SK-N-SH treated with all-trans-retinoic acid at 6 μM for 48 hours (cell line): ENCODE measurements around the gene NT5DC1.
"Not testable (repeated sequence)": the region's sequence is repeated elsewhere in the genome, so short reads cannot be mapped to it uniquely, and the experiment has no call there.

Experiments
- ATAC-seq: fragments of 200-7000 bp; cut with Tn5 transposase; 3 replicates; pipeline ENCODE4 v1.9.1; 2020; ENCODE audit warnings: mild to moderate bottlenecking, moderate library complexity
- ARNTL ChIP-seq: fragments of 450-650 bp; formaldehyde crosslinking; IDR thresholded peaks from 2 replicates; pipeline ENCODE4 v1.5.0; 2020; ENCODE audit warnings: low read depth, mild to moderate bottlenecking, moderate library complexity, borderline replicate concordance
- BACH2 ChIP-seq: fragments of 250-450 bp; sonication (Bioruptor Pico); IDR thresholded peaks from 2 replicates; pipeline ENCODE4 v1.9.0; 2021; ENCODE audit warnings: mild to moderate bottlenecking, borderline replicate concordance
- CSDC2 ChIP-seq: fragments of 250-450 bp; sonication (Bioruptor Pico); IDR thresholded peaks from 2 replicates; pipeline ENCODE4 v1.5.0; 2020; ENCODE audit warnings: mild to moderate bottlenecking, moderate library complexity
- ESRRG ChIP-seq: fragments of 250-450 bp; sonication (Bioruptor Pico); IDR thresholded peaks from 2 replicates; pipeline ENCODE4 v1.6.1; 2021; ENCODE audit warnings: mild to moderate bottlenecking
- GLIS3 ChIP-seq: fragments of 250-450 bp; sonication (Bioruptor Pico); IDR thresholded peaks from 2 replicates; pipeline ENCODE4 v1.5.0; 2020; ENCODE audit warnings: mild to moderate bottlenecking, moderate library complexity
- ISL1 ChIP-seq: fragments of 250-450 bp; sonication (Bioruptor Pico); IDR thresholded peaks from 2 replicates; pipeline ENCODE4 v2.1.2; 2022; ENCODE audit warnings: mild to moderate bottlenecking, moderate library complexity
- OSR1 ChIP-seq: fragments of 250-450 bp; sonication (Bioruptor Pico); IDR thresholded peaks from 2 replicates; pipeline ENCODE4 v1.8.0; 2022; ENCODE audit warnings: moderate library complexity, mild to moderate bottlenecking, inconsistent platforms
- PPARA ChIP-seq: fragments of 250-450 bp; sonication (Bioruptor Pico); IDR thresholded peaks from 2 replicates; pipeline ENCODE4 v1.5.0; 2020; ENCODE audit warnings: mild to moderate bottlenecking, borderline replicate concordance
- RARB ChIP-seq: fragments of 250-450 bp; sonication (Bioruptor Pico); IDR thresholded peaks from 2 replicates; pipeline ENCODE4 v1.8.0; 2021; ENCODE audit warnings: mild to moderate bottlenecking, moderate library complexity
- SNAI2 ChIP-seq: fragments of 250-450 bp; sonication (Bioruptor Pico); IDR thresholded peaks from 2 replicates; pipeline ENCODE4 v1.5.0; 2020; ENCODE audit warnings: mild to moderate bottlenecking, moderate library complexity
- TCF4 ChIP-seq: fragments of 250-450 bp; sonication (Bioruptor Pico); IDR thresholded peaks from 2 replicates; pipeline ENCODE4 v1.8.0; 2021; ENCODE audit warnings: mild to moderate bottlenecking, moderate library complexity, borderline replicate concordance
- ZC3H10 ChIP-seq: fragments of 250-450 bp; sonication (Bioruptor Pico); IDR thresholded peaks from 2 replicates; pipeline ENCODE4 v1.5.1; 2021; ENCODE audit warnings: mild to moderate bottlenecking, moderate library complexity
- ZFP3 ChIP-seq: fragments of 250-450 bp; sonication (Bioruptor Pico); IDR thresholded peaks from 2 replicates; pipeline ENCODE4 v1.5.0; 2020; ENCODE audit warnings: mild to moderate bottlenecking, moderate library complexity
- ZNF565 ChIP-seq: fragments of 450-650 bp; formaldehyde crosslinking; conservative IDR thresholded peaks from 2 replicates; pipeline ENCODE4 v1.5.0; 2020; ENCODE audit warnings: low read depth, mild to moderate bottlenecking, moderate library complexity
- ZNF70 ChIP-seq: fragments of 450-650 bp; formaldehyde crosslinking; IDR thresholded peaks from 2 replicates; pipeline ENCODE4 v1.5.0; 2020; ENCODE audit warnings: mild to moderate bottlenecking, moderate library complexity
- ZNF8 ChIP-seq: fragments of 450-650 bp; formaldehyde crosslinking; IDR thresholded peaks from 2 replicates; pipeline ENCODE4 v1.5.0; 2020; ENCODE audit warnings: mild to moderate bottlenecking, moderate library complexity
- TF ChIP-seq, protein P1 (sequence below): fragments of 250-450 bp; sonication (Bioruptor Pico); IDR thresholded peaks from 2 replicates; pipeline ENCODE4 v1.8.0; 2021; ENCODE audit warnings: low read depth, mild to moderate bottlenecking, moderate library complexity, borderline replicate concordance
- TF ChIP-seq, protein P2 (sequence below): fragments of 250-450 bp; sonication (Bioruptor Pico); IDR thresholded peaks from 2 replicates; pipeline ENCODE4 v1.8.0; 2020; ENCODE audit warnings: mild to moderate bottlenecking, moderate library complexity, borderline replicate concordance
- TF ChIP-seq, protein P3 (sequence below): fragments of 250-450 bp; sonication (Bioruptor Pico); IDR thresholded peaks from 2 replicates; pipeline ENCODE4 v1.5.0; 2020; ENCODE audit warnings: mild to moderate bottlenecking, moderate library complexity
- TF ChIP-seq, protein P4 (sequence below): fragments of 250-450 bp; sonication (Bioruptor Pico); IDR thresholded peaks from 2 replicates; pipeline ENCODE4 v1.5.1; 2020; ENCODE audit warnings: low read depth, mild to moderate bottlenecking, moderate library complexity
- TF ChIP-seq, protein P5 (sequence below): fragments of 250-450 bp; sonication (Bioruptor Pico); IDR thresholded peaks from 2 replicates; pipeline ENCODE4 v1.5.1; 2021; ENCODE audit warnings: mild to moderate bottlenecking, moderate library complexity

NT5DC1 gene

DNA sequence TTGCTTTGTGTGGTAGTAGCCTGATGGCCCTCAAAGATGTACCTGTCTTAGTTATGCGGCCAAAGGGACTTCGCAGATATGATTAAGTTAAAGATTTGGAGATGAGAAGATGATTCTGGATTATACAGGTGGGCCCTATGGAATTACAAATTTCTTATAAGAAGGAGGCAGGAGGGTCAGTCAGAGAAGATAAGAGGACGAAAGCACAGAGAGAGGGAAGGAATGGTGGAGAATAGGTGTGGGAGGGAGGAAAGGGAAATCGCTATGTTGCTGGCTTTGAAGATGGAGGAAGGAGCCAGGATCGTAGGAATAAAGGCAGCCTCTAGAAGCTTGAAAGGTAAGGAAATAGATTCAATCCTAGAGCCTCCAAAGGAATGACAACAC, 180.3 kb downstream of the NT5DC1 start:
- TF ChIP-seq ZNF565 (CRISPR knock-in tag): no peak
- TF ChIP-seq RARB (CRISPR knock-in tag): no peak
- TF ChIP-seq ARNTL: no peak
- TF ChIP-seq ISL1 (CRISPR knock-in tag): no peak
- TF ChIP-seq, protein P1, sequence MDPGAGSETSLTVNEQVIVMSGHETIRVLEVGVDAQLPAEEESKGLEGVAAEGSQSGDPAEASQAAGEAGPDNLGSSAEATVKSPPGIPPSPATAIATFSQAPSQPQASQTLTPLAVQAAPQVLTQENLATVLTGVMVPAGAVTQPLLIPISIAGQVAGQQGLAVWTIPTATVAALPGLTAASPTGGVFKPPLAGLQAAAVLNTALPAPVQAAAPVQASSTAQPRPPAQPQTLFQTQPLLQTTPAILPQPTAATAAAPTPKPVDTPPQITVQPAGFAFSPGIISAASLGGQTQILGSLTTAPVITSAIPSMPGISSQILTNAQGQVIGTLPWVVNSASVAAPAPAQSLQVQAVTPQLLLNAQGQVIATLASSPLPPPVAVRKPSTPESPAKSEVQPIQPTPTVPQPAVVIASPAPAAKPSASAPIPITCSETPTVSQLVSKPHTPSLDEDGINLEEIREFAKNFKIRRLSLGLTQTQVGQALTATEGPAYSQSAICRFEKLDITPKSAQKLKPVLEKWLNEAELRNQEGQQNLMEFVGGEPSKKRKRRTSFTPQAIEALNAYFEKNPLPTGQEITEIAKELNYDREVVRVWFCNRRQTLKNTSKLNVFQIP (CRISPR knock-in tag): no peak
- TF ChIP-seq, protein P2, sequence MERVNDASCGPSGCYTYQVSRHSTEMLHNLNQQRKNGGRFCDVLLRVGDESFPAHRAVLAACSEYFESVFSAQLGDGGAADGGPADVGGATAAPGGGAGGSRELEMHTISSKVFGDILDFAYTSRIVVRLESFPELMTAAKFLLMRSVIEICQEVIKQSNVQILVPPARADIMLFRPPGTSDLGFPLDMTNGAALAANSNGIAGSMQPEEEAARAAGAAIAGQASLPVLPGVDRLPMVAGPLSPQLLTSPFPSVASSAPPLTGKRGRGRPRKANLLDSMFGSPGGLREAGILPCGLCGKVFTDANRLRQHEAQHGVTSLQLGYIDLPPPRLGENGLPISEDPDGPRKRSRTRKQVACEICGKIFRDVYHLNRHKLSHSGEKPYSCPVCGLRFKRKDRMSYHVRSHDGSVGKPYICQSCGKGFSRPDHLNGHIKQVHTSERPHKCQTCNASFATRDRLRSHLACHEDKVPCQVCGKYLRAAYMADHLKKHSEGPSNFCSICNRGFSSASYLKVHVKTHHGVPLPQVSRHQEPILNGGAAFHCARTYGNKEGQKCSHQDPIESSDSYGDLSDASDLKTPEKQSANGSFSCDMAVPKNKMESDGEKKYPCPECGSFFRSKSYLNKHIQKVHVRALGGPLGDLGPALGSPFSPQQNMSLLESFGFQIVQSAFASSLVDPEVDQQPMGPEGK (CRISPR knock-in tag): no peak
- no peak for TF ChIP-seq ZC3H10 (CRISPR knock-in tag)
- no peak for TF ChIP-seq GLIS3
- TF ChIP-seq, all 23 proteins: peak for 0
- no peak for ATAC-seq

DNA sequence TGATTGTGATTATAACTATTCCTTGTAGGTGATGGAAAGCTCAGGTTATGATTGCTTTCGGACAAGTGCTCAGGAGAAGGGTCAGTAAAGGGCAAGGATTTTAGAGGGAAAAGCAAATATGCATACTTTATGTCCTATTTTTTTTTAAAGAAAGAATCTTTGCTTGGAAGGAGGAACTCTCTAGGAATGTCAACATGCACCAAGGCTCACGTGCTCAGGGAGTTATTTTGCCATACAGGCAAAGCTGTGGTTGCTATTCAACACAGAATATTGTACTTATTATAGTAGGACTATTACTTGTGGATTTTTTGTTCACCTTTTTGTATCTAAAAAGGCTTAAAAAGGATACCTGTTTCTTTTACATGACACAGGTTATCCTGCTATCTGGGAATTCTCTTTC, 182.0 kb downstream of the NT5DC1 start:
- TF ChIP-seq BACH2: no peak
- TF ChIP-seq ZNF70 (CRISPR knock-in tag): no peak
- no peak for TF ChIP-seq ESRRG (CRISPR knock-in tag)
- no peak for TF ChIP-seq PPARA (CRISPR knock-in tag)
- no peak for TF ChIP-seq TCF4 (CRISPR knock-in tag)
- no peak for TF ChIP-seq ARNTL
- TF ChIP-seq, protein P2 (CRISPR knock-in tag): no peak
- TF ChIP-seq, all 23 proteins: peak for 0

DNA sequence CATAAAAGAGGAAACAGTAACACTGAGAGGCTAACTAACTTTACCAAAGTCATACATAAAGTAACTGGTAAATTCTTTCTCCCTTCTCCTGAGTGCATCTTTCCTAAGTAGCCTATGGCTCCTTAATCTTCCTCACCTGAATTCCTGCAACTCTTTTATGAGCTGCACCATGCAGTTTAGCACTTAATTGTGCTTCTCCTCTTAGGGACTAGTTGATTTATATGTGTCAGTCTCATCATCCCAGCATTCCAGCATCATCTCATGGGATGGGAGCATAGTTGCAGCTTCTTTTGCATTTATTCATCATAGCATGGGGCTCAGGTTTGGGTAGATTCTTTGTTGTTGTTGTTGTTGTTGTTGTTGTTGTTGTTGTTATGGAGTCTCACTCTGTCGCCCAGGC, 182.5 kb downstream of the NT5DC1 start:
- no peak for TF ChIP-seq GLIS3
- TF ChIP-seq ZC3H10 (CRISPR knock-in tag): no peak
- no peak for ATAC-seq

More for the DNA sequence above, 182.0 kb downstream of the NT5DC1 start:
- no peak for ATAC-seq

DNA sequence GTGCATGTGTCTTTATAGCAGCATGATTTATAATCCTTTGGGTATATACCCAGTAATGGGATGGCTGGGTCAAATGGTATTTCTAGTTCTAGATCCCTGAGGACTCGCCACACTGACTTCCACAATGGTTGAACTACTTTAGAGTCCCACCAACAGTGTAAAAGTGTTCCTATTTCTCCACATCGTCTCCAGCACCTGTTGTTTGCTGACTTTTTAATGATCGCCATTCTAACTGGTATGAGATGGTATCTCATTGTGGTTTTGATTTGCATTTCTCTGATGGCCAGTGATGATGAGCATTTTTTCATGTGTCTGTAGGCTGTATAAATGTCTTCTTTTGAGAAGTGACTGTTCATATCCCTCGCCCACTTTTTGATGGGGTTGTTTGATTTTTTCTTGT, 184.3 kb downstream of the NT5DC1 start:
- not testable (repeated sequence) for ATAC-seq

DNA sequence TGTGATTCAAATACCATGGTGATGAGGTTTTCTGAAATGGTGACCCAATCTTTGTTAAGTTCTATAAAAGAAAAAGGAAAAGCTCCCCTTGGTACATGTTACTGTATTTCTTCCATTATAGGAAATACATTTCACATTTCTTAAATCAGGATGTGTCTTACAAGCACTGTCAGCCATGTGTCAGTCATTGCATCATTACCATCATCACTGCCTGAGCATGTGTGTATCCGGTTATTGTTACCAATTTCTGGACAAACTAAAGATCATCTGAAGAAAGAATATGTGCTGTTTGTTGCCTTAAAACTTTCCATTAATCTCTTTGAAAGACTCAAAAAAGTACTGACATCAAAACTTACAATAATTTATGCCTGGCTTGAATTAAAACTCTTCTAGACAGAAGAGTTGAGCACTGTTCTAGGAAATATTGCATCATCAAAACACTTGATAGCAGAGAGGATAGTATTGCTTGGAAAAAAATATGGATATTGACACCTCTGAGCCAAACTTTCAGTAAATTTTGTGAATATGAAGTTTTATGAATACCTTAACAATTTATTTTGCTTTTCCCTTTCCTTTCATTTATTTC, 186.2 kb downstream of the NT5DC1 start:
- ATAC-seq: no peak
- TF ChIP-seq SNAI2 (CRISPR knock-in tag) (no peak), GLIS3 (no peak), ZNF565 (CRISPR knock-in tag) (no peak), OSR1 (CRISPR knock-in tag) (no peak), ZC3H10 (CRISPR knock-in tag) (no peak), ZFP3 (no peak), CSDC2 (no peak), ISL1 (CRISPR knock-in tag) (no peak), PPARA (CRISPR knock-in tag) (no peak), RARB (CRISPR knock-in tag) (no peak), BACH2 (no peak), ZNF8 (CRISPR knock-in tag) (no peak), ZNF70 (CRISPR knock-in tag) (no peak), ESRRG (CRISPR knock-in tag) (no peak), TCF4 (CRISPR knock-in tag) (no peak)
- TF ChIP-seq, protein P3, sequence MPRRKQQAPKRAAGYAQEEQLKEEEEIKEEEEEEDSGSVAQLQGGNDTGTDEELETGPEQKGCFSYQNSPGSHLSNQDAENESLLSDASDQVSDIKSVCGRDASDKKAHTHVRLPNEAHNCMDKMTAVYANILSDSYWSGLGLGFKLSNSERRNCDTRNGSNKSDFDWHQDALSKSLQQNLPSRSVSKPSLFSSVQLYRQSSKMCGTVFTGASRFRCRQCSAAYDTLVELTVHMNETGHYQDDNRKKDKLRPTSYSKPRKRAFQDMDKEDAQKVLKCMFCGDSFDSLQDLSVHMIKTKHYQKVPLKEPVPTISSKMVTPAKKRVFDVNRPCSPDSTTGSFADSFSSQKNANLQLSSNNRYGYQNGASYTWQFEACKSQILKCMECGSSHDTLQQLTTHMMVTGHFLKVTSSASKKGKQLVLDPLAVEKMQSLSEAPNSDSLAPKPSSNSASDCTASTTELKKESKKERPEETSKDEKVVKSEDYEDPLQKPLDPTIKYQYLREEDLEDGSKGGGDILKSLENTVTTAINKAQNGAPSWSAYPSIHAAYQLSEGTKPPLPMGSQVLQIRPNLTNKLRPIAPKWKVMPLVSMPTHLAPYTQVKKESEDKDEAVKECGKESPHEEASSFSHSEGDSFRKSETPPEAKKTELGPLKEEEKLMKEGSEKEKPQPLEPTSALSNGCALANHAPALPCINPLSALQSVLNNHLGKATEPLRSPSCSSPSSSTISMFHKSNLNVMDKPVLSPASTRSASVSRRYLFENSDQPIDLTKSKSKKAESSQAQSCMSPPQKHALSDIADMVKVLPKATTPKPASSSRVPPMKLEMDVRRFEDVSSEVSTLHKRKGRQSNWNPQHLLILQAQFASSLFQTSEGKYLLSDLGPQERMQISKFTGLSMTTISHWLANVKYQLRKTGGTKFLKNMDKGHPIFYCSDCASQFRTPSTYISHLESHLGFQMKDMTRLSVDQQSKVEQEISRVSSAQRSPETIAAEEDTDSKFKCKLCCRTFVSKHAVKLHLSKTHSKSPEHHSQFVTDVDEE (CRISPR knock-in tag): no peak
- TF ChIP-seq, protein P2 (CRISPR knock-in tag): no peak
- TF ChIP-seq, protein P4, sequence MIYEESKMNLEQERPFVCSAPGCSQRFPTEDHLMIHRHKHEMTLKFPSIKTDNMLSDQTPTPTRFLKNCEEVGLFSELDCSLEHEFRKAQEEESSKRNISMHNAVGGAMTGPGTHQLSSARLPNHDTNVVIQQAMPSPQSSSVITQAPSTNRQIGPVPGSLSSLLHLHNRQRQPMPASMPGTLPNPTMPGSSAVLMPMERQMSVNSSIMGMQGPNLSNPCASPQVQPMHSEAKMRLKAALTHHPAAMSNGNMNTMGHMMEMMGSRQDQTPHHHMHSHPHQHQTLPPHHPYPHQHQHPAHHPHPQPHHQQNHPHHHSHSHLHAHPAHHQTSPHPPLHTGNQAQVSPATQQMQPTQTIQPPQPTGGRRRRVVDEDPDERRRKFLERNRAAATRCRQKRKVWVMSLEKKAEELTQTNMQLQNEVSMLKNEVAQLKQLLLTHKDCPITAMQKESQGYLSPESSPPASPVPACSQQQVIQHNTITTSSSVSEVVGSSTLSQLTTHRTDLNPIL (CRISPR knock-in tag): no peak
- TF ChIP-seq, protein P5, sequence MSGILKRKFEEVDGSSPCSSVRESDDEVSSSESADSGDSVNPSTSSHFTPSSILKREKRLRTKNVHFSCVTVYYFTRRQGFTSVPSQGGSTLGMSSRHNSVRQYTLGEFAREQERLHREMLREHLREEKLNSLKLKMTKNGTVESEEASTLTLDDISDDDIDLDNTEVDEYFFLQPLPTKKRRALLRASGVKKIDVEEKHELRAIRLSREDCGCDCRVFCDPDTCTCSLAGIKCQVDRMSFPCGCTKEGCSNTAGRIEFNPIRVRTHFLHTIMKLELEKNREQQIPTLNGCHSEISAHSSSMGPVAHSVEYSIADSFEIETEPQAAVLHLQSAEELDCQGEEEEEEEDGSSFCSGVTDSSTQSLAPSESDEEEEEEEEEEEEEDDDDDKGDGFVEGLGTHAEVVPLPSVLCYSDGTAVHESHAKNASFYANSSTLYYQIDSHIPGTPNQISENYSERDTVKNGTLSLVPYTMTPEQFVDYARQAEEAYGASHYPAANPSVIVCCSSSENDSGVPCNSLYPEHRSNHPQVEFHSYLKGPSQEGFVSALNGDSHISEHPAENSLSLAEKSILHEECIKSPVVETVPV (CRISPR knock-in tag): no peak
